ENCODE results near the gene BCL2. TPM values are rescaled to one million over a fixed set of nuclear protein-coding genes. Genes with fewer than 3 reads are reported as not detected.

Gene BCL2
- total RNA-seq, 1 donor from 2014 or later, result 17.3 TPM

GRCh38 chr18:63083020-63083531, 236.5 kb downstream of the BCL2 start:
- Histone ChIP-seq H3K27me3 (no peaks in the 10 kb centered on the region), H3K4me3 (no peak overlapping the region), H3K4me1 (no peaks in the 10 kb centered on the region), H3K9me3 (no peaks in the 10 kb centered on the region), H3K27ac (no peak overlapping the region), H3K36me3 (no peaks in the 10 kb centered on the region)
- DNase-seq (no peak), ATAC-seq (no peak)
- intact Hi-C loops (cut with DNase I), result no loop called here
- TF ChIP-seq CTCF (IDR thresholded peaks at IDR 0.05), result no peak

- H3K36me3 ChIP-seq, result no peaks in the 10 kb centered on the region
- H3K27ac ChIP-seq, result no peak overlapping the region
- H3K9me3 ChIP-seq, result no peaks in the 10 kb centered on the region
- H3K4me1 ChIP-seq, result no peaks in the 10 kb centered on the region
- H3K4me3 ChIP-seq, result no peak overlapping the region
- intact Hi-C loops (cut with DNase I), result no loop called here
- TF ChIP-seq CTCF (IDR thresholded peaks at IDR 0.05), result no peak
- ATAC-seq (no peak), DNase-seq (no peak)
- no peaks in the 10 kb centered on the region for H3K27me3 ChIP-seq
These were observed 237.1 kb downstream of the BCL2 start for GRCh38 chr18:63082366-63083019.

- intact Hi-C loops (cut with DNase I), result no loop called here
- Histone ChIP-seq H3K27me3 (no peaks in the 10 kb centered on the region), H3K27ac (no peak overlapping the region), H3K4me1 (peaks cover 5% of the 10 kb centered on the region), H3K4me3 (no peak overlapping the region), H3K36me3 (no peaks in the 10 kb centered on the region), H3K9me3 (no peaks in the 10 kb centered on the region)
- no peak for TF ChIP-seq CTCF (IDR thresholded peaks at IDR 0.05)
- DNase-seq (no peak), ATAC-seq (peak; percentile 72)
These were observed 240.5 kb downstream of the BCL2 start for GRCh38 chr18:63079114-63079513.

- intact Hi-C loops (cut with DNase I), result no loop called here
- no peak for ATAC-seq
- H3K36me3 ChIP-seq, result no peaks in the 10 kb centered on the region
These were observed 241.1 kb downstream of the BCL2 start for GRCh38 chr18:63078471-63078870.

GRCh38 chr18:63074981-63075404, 244.6 kb downstream of the BCL2 start:
- H3K27ac ChIP-seq, result peak overlapping the region; percentile 76
- peak; percentile 98 for ATAC-seq

More at GRCh38 chr18:63078471-63078870, 241.1 kb downstream of the BCL2 start:
- Histone ChIP-seq H3K9me3 (no peaks in the 10 kb centered on the region), H3K27ac (no peak overlapping the region), H3K4me1 (peaks cover 5% of the 10 kb centered on the region), H3K4me3 (no peak overlapping the region), H3K27me3 (no peaks in the 10 kb centered on the region)
- no peak for DNase-seq
- no peak for TF ChIP-seq CTCF (IDR thresholded peaks at IDR 0.05)

More at GRCh38 chr18:63074981-63075404, 244.6 kb downstream of the BCL2 start:
- Histone ChIP-seq H3K27me3 (no peaks in the 10 kb centered on the region), H3K36me3 (no peaks in the 10 kb centered on the region), H3K9me3 (no peaks in the 10 kb centered on the region), H3K4me3 (peak overlapping the region; percentile 53), H3K4me1 (peaks cover 5% of the 10 kb centered on the region)
- intact Hi-C loops (cut with DNase I), result no loop called here
- TF ChIP-seq CTCF (IDR thresholded peaks at IDR 0.05), result no peak
- peak; percentile 92 for DNase-seq
